GM21381 (cell line): Measurements from ENCODE around the gene RBPJ.

ENCODE experiments used
- ATAC-seq: cut with Tn5 transposase; IDR thresholded peaks from one replicate; pipeline ENCODE4 v1.9.1; 2021; ENCODE audit warnings: mild to moderate bottlenecking, moderate library complexity; ENCODE audit not compliant: unreplicated experiment

Gene RBPJ

GRCh38 chr4:26482508-26483462 is 162.0 kb downstream of the RBPJ start:
- ATAC-seq: no peak

- ATAC-seq: no peak
Observed at GRCh38 chr4:26484032-26484515, 163.3 kb downstream of the RBPJ start.

- ATAC-seq: no peak
Observed at GRCh38 chr4:26484516-26484915, 163.7 kb downstream of the RBPJ start.
